HG03045 (cell line): ENCODE data around the gene PIK3C2B.

Source experiments
- ATAC-seq: cut with Tn5 transposase; IDR thresholded peaks from one replicate; pipeline ENCODE4 v1.9.1; 2021; ENCODE audit warnings: mild to moderate bottlenecking, moderate library complexity; ENCODE audit not compliant: unreplicated experiment

Gene PIK3C2B

DNA sequence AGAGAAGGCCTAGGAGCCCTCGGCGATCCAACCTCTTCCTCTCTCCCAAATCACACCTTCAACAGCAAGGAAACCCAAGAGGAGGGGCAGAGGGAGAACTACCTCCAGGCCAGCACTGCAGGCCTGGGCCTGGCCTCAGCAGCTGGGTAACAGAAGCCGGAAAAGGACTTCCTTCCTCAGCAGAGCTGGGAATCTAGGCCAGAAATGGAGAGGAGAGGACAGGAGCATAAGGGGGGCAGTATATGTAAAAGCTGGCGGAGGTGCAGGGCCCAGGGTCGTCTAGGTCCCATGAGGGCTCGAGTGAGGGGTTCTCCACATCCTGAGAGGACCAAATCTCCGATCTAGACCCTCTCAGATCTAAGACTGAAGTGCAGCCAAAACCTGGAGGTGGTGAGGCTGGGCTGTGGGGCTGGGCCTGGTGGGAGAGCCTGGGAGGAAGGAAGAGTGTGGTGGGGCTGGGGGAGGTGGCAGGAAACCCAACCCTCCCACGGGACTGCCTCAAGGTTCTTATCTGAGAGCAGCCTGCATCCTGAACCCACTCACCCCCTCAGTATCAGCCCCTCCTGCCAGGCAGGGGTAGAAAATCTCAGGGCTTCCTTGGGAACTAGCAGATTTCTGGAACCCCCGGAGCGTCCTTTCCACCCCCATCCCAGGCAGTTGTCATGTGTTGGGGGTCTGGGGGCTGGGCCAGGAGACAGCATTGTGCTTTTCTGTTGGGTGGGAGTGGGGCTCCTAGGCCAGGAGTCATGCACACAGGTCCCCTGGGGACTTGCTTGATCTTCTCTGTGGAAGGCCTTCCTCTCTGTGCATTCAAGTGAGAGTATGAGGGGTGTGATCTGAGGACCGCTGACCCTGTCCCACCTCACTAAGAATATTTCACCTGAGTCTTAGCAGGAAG is 33.0 kb downstream of the PIK3C2B start:
- ATAC-seq, result no peak

DNA sequence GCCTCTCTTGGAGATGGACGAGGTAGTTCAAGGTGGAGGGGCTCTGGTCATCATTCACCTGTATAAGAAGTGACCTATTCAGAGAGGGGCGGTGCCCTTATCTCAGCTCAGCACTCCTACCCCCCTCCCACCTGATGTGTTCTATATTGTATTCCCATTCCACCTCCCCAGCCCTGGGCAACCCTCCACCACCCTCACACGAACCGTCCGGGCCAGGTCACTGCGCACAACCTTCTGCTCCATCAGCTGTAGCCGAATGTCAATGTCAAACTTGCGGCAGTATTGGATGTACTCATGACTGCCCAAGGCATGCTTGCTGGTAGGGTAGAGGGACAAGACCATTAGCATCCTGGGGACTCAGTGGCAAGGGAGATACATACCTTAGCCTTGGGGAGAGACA is 34.3 kb downstream of the PIK3C2B start:
- no peak for ATAC-seq

DNA sequence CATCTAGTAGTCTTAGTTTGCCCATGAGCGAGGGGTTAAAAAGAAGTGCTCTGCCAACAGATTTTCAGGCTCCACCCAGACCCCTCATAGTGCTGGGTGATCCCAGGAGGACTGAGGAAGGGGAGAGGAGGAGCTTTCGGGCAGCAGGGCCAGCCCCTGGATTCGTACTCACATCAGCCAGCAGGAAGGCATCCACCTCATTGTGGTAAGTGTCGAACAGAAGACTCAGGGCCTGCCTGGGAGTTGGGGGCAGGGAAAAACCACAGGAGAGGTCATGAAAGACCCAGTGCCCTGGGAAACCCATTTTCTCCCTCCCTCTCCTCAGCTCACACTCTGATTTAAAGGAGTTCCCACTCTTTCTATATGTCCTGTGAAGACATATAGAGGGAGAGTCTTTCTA is 34.9 kb downstream of the PIK3C2B start:
- ATAC-seq, result no peak

DNA sequence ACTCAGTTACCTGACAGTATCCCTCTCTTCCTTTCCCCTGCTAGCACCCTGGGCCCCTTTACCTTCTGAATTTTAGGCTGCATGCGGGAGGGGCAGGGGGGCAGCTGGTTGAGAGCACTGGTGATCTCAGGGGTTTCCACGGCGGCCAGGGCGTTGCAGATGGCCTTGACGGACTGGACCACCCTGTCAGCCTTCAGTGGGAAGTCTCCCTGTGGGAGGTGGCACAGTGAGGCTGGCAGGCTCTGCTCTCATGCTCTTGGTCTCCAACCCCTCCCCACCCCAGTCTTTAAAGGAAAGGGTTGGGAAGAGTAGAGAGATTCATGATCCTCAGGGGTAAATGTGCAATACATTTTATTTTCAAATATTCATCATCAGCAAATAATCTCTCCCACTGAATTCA is 36.9 kb downstream of the PIK3C2B start:
- ATAC-seq, result no peak

DNA sequence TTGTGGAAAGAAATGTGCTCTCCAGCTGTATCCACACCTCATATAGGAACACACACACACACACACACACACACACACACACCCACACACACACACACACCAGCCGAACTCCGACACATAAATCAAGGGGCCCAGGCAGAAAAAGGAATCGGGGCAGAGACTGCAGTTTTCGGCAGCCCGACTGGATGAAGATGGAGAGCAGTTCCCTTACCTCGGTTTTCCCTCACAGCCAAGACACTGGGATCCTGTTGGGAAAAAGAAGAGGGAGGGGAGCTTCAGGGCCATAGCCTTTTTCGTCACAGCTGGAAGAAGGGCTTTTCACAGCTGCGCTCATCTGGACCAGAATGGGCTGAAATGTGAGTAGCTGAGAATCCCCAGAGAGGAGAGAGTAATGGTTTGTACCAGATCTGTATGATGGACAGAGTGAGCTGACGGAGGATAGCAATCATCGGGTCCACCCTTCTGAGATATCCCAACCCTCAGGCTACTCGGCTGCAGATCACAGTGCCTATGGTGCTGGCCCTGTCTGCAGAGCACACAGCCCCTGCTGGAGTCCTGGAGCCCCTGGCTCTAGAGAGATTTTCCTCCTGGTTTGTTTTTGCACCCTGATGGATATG is 37.7 kb downstream of the PIK3C2B start:
- ATAC-seq, result no peak

DNA sequence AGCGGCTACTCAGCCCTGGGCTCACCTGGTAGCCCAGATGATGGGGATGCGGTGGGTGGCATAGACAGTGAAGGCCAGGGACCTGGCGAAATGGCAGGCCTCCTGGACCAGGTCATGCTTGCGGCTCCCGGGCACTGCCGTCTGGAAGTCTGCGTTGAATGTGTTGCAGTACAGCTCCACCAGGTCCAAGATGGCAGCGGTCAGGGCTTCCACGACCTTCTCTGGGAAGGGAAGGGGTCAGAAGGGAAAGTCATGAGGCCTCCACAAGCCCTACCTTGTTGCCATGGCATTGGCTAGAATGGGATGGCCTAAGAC is 38.8 kb downstream of the PIK3C2B start:
- no peak for ATAC-seq

DNA sequence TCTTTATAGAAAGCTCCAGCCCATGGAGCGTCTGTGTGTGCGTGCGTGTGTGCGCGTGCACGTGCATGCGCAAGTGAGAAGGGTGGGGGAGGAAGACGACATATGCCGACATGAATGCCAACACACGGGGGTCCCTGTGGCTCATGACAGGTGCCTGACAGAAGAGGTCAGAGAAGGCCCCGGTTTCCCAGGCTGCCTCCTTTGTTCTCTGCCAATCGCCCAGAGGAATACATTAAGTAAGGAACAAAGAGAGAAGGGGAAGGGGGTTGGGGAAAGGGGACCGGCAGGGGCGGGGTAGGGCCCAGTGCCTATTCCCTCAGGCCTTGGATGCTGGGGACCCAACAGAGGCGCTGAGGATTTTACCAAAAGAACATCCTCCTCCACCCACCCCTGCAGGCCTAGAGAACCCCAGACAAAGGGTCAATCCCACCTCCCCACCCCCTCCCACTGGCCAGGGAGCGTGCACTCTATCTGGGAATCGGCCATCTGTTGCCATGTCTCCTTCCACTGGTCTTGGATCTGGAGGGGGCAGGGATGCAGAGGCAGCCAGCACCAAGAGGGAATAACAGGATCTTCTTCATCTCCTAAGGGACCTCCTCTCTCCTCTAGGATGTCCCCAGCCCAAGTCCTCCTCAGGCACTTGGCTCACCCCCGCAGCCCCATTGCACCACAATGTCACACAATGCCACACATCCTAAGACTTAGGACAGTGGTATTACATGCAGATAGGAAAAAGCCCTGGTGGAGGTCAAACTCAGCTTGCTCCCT is 39.4 kb downstream of the PIK3C2B start:
- ATAC-seq, result no peak

DNA sequence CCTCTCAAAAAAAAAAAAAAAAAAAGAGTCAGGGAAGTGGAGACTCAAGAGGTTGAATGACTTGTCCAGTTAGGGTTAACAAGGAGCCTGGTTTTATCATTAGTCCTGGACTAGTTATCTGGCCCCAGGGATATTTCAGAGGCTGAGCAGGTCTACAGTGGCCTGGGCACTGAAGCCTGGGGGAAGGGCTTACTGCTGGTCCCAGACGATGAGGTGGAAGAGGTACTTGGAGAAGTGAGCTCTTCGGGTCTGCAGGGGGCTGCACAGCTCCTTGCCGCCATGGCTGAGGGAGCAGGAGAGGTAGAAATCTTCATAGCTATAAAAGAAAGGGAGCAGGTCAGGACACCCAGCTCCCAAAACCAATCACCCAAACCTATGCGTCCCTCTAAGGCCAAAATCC is 40.1 kb downstream of the PIK3C2B start:
- ATAC-seq, result no peak

DNA sequence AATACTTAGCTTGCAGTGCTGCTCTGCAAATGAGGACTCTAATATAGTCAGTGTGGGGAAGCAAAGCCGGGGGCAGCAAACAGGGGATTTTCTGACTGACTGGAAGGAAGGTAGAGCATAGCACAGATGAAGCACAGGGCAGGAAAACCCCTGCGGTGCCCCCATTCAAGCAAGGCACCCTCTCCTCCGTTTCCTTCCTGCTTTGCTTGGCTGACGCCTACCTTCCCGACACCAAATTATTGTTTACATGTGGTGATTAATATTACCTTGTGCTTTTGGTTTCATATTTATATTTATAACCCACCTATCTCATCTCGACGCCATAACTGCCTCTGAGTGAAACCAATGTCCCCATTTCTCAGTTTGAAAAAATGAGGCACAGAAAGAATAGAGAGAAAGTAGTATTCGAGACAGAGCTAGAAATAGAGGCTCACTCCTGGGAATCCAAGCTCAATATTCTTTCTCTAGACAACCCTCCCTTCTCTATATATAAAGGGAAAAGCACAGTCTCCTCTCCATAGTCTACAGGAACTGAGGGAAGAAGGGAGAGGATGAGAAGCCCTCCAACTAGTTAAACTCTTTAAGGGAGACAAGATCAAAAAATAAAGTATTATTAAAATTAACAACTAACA is 41.3 kb downstream of the PIK3C2B start:
- ATAC-seq, result peak; percentile 82

DNA sequence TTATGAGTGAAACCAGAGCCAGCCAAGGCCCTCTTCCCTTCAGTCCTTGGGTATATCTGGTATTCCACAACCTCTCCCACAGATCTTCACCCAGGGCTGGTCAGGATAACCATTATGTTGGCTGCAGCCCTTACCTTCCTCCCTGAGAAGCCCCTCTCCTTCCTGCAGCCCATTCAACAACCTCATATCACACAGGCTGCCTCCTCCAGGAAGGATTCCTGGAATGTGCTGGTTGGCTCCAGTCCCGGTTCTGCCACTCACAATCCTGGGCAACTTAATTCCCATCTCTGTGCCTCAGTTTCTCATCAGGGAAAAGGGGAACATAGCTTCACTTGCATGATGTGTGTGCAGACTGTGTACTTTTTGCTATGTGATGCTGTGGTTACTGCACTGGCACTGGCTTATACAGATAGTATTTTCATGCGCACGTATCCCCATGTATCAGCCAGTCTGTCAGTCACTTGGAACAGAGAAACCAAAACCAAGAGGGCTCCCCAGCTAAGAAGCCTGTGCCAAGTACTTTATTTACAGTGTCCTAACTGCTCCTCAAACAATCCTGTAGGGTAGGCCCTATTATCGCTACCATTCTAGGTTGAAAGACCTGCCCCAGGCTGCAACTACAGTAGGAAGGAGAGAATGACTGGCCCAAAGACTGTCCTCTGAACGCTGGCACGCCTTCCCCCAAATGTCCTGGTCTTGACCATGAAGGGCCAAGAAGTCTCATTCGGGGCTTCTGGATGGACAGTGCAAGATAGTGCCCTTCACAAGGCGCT is 43.1 kb downstream of the PIK3C2B start:
- ATAC-seq, result no peak

DNA sequence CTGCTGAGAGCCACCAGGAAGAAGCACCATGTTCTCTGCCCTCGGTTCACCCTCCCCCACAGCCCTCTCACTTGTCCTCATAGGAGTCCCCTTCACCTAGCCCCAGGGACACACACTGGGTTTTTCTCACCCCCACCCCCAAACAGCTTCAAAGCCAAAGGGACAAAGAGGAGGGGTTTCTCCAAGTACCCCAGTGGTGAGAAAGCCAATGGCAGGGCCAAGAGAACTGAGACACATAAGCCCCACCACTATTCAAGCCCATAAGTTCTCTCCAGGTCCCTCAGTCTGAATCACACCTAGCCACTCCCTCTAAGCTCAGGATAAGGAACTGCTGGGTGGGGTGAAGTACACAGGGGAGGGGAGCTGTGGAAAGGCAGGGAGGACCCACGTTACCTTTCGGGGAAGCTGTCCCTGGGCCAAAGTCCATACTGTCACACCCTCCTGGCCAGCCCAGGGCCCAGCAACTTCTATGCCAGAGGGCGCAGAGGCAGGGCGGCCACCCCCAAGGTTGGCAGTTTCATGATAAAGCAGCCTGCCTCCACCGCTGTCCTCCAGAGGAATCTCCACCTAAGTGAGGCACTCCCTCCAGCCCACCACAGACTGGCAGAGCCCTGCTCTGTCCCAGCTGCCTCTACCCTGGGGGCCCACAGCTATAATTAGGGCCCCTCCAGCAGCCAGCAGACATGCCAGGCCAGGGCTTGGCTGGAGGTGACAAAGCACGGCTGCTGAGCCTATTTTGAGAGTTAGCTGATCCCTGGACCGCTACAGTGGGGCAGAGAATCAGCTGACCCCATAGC is 43.9 kb downstream of the PIK3C2B start:
- ATAC-seq, result no peak

DNA sequence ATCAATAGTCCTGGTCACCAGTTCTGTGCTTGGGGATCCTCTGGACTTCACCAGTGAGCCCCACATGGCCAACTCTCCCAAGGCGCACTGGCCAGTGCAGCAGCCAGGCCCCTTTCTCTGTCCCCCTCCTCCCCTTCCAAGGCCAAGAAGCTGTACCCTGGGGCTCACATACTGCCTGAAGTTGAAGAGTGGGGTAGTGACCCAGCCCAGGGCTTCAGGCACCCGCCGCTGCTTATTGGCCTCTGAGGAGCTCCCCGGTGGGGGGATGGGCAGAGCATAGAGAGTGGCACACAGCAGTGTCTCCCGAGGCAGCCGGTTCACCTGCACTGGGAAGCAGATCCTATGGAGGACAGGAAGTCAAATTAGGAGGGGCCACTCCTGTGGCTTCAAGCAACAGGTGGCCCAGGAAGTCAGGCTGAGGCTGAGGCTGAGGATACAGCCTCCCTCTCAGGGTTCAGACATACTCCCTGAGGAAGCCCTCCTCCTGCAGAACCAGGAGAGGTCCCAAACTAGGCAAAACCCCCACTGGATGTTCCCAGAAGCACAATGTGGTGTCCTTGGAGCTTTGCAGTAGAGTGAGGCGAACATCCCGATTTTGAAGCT is 44.8 kb downstream of the PIK3C2B start:
- no peak for ATAC-seq

DNA sequence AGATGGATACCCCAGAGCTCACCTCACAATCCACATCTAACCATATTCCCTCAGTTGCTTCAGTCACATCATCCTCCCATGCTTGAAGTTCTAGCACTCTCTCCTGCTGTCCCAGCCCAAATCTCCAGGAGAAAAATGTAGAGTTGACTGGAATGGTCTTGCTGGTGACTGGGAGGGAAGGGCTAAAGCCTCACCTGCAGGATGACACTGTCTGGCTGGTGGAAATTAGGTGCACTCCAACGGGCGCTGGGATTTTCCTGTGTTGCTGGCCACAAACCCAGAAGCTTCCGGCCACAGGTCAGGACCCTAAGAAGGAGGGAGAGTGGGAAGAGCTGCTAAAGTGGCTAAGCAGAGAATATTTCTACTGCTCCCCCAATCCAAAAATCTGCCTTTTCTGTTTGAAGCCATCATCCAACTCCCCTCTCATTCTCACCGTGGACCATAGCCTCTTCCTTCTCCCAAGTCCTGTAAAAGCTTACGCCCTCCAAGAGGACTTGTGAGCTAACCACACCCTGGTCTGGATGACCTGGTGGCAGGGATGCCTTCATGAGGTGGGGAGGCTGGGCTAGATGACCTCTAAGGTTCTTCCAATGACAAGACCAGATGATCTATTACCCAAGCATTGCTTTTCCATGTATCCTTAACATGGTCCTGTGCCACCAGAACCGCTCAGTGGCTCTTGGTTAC is 45.5 kb downstream of the PIK3C2B start:
- no peak for ATAC-seq

DNA sequence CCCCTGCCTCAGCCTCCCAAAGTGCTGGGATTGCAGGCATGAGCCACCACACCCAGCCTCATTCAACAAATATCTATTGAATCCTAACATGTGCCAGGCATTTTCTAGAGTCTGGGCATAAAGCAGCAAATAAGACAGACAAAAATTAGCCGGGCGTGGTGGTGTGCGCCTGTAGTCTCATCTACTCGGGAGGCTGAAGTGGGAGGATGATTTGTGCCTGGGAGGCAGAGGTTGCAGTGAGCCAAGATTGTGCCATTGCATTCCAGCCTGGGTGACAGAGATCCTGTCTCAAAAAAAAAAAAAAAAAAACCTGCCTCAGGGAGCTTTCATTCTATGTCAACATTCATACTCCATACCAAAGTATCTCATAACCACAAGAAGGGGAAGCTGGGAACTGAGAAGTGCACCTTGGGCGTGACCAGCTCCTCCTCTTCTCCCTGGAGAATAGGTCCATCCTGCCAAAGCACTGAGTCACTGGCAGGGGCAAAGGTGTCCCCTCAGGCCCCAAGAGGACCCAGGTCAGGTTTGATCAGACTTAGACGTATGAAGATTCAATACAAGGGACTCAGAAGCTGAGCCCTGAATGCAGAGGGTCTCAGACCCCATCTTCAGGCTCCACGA is 46.2 kb downstream of the PIK3C2B start:
- ATAC-seq, result no peak

DNA sequence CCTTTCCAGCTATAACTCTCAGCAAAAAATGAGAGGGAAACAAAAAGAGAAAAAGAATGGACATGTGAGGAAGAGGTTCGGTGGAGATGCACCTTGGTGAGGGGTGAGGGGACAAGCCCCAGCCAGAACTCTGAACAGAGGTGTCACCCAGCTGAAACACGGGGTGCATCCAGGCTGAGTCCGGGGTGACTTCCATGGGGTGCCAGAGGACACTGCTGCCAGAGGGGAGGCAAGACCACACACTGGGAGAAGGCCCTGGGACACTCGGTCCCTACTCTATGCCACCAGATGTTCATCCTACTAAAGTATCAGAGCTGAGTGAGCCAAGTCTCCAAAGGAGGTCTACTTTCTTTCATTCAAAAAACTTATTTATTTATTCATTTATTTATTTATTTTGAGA is 46.9 kb downstream of the PIK3C2B start:
- ATAC-seq, result no peak

DNA sequence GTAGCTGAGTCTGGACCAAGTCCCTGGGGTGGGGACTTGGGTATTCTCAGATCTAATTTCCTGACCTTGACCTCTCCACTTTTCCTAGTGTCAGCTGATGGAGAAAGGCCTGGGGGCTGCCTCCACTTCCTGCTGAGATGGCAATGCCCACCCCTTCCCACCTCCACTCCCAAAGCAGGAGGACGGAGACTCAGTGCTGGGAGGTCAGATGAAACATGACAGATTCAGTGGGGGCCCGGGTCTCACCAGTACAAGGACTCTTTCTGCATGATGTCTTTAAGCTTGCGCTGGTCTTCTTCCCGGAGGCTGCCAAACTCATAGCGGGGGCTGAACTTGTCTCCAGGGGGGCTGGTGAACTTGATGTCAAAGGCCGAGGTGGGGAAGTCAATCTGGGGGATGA is 47.4 kb downstream of the PIK3C2B start:
- ATAC-seq, result no peak

DNA sequence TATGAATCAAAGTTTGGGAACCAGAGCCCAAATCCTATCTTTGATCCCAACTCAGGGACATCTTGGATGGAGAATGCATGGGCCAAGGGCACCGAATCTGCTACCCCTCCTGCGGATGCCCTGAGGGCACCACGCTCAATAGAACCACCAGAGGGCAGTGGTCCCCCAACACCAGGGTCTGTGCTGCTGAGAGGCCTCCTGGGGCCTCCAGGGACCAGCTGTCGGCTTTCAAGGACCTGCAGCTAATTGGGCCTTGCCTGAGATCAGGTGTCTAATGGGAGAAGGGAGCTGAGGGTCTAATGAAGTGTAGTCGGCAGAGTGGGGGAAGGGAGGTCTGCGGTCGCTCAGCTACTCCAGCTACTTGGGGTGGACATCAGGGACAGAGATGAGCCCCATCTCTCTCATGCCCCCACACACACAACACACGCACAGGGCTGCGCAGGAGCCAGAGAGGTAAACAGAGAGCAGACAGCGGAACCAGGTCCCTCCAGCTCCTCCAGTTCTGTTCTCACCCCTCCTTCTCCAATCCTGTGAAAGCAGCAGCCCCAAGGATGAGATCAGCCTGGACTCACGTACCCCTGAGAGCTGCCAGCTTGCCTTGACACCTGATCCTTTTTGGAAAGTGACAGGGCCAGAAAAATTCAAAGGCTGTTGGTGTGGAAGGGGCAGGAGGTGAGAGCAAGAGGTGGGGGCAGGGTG is 48.0 kb downstream of the PIK3C2B start:
- ATAC-seq, result peak; percentile 62

DNA sequence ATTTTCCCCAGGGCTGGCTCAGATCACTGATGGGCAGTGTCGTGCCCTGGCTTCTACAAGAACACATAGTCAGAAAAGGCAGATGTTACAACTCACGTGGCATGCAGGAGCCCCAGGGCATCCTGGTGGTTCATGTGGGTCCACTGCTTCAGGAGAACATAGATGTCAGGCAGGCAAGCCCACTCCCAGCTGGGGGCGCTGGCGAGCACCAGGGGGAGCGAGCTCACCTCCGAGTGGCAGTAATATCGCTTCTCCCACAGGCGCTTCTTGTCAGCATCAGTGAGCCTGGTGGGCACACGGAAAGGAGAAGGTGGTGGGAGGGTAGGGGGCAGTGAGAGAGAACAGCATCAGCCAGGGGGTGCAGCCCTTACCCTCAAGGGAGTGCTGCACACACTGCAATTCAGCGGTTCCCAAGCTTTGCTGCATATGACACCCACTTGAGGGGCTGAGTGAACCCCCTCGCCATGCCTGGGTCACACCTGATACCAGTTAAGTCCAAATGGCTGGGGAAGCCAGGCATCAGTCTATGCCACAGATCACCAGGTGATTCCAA is 48.7 kb downstream of the PIK3C2B start:
- ATAC-seq, result no peak
